GM18870 (cell line): ENCODE measurements around the gene CD2AP.
A peak's percentile ranks its signal among the peaks of the same experiment; 100 is the strongest.
"Not testable (repeated sequence)": the region's sequence is repeated elsewhere in the genome, so short reads cannot be mapped to it uniquely, and the experiment has no call there.

Source experiments
- ATAC-seq: cut with Tn5 transposase; IDR thresholded peaks from one replicate; pipeline ENCODE4 v1.9.1; 2021; ENCODE audit warnings: moderate library complexity; ENCODE audit not compliant: unreplicated experiment

Gene CD2AP

GRCh38 chr6:47556459-47556858 lies 78.9 kb downstream of the CD2AP start:
- not testable (repeated sequence) for ATAC-seq

GRCh38 chr6:47563162-47563561 lies 85.6 kb downstream of the CD2AP start:
- ATAC-seq, result no peak

GRCh38 chr6:47566602-47567001 lies 89.0 kb downstream of the CD2AP start:
- ATAC-seq, result not testable (repeated sequence)

- no peak for ATAC-seq
These were observed 90.0 kb downstream of the CD2AP start for GRCh38 chr6:47567586-47567985.

GRCh38 chr6:47571488-47571887 lies 93.9 kb downstream of the CD2AP start:
- no peak for ATAC-seq

- no peak for ATAC-seq
These were observed 95.5 kb downstream of the CD2AP start for GRCh38 chr6:47573109-47573508.

GRCh38 chr6:47574789-47575188 lies 97.2 kb downstream of the CD2AP start:
- ATAC-seq, result no peak

- ATAC-seq, result no peak
These were observed 101.5 kb downstream of the CD2AP start for GRCh38 chr6:47579040-47579439.

- ATAC-seq, result peak; percentile 45
These were observed 104.0 kb downstream of the CD2AP start for GRCh38 chr6:47581591-47581990.

GRCh38 chr6:47587493-47587892 lies 109.9 kb downstream of the CD2AP start:
- no peak for ATAC-seq

- ATAC-seq, result no peak
These were observed 114.7 kb downstream of the CD2AP start for GRCh38 chr6:47592131-47592840.

- ATAC-seq, result no peak
These were observed 116.4 kb downstream of the CD2AP start for GRCh38 chr6:47593979-47594378.

- no peak for ATAC-seq
These were observed 118.2 kb downstream of the CD2AP start for GRCh38 chr6:47595785-47596184.

- ATAC-seq, result no peak
These were observed 120.8 kb downstream of the CD2AP start for GRCh38 chr6:47598367-47598766.

GRCh38 chr6:47599512-47599911 lies 121.9 kb downstream of the CD2AP start:
- no peak for ATAC-seq

- ATAC-seq, result no peak
These were observed 125.6 kb downstream of the CD2AP start for GRCh38 chr6:47603227-47603626.

- no peak for ATAC-seq
These were observed 126.4 kb downstream of the CD2AP start for GRCh38 chr6:47603995-47604394.

GRCh38 chr6:47621838-47622449 lies 144.4 kb downstream of the CD2AP start:
- ATAC-seq, result no peak

GRCh38 chr6:47626782-47627181 lies 149.2 kb downstream of the CD2AP start:
- no peak for ATAC-seq

- no peak for ATAC-seq
These were observed 151.1 kb downstream of the CD2AP start for GRCh38 chr6:47628448-47629272.

GRCh38 chr6:47629954-47630353 lies 152.4 kb downstream of the CD2AP start:
- no peak for ATAC-seq

GRCh38 chr6:47630587-47630986 lies 153.0 kb downstream of the CD2AP start:
- ATAC-seq, result no peak
